ENCODE data around the gene NAPB. TPM values are rescaled to one million over a fixed set of nuclear protein-coding genes. Genes with fewer than 3 reads are reported as not detected.

The NAPB gene
- total and polyA plus RNA-seq, 7 donors: 3.9 to 22.9 (median 14.4) TPM

GRCh38 chr20:23358563-23358906 is 62.8 kb downstream of the NAPB start:
- Histone ChIP-seq H3K4me1 (peaks cover 0 to 37% (median 33%) of the 10 kb centered on the region in 4 donors), H3K36me3 (peaks cover 0 to 22% (median 7%) of the 10 kb centered on the region in 4 donors), H3K27ac (peak overlapping the region; percentile 95 to 98 (median 98)), H3K4me3 (peak overlapping the region; percentile 53 to 72 (median 64)), H3K27me3 (no peaks in the 10 kb centered on the region), H3K9me3 (no peaks in the 10 kb centered on the region)
- TF ChIP-seq EP300 (IDR thresholded peaks at IDR 0.05) (no peak), POLR2AphosphoS5 (IDR thresholded peaks at IDR 0.05) (no peak), POLR2A (IDR thresholded peaks at IDR 0.05) (no peak)
- TF ChIP-seq, protein P1, sequence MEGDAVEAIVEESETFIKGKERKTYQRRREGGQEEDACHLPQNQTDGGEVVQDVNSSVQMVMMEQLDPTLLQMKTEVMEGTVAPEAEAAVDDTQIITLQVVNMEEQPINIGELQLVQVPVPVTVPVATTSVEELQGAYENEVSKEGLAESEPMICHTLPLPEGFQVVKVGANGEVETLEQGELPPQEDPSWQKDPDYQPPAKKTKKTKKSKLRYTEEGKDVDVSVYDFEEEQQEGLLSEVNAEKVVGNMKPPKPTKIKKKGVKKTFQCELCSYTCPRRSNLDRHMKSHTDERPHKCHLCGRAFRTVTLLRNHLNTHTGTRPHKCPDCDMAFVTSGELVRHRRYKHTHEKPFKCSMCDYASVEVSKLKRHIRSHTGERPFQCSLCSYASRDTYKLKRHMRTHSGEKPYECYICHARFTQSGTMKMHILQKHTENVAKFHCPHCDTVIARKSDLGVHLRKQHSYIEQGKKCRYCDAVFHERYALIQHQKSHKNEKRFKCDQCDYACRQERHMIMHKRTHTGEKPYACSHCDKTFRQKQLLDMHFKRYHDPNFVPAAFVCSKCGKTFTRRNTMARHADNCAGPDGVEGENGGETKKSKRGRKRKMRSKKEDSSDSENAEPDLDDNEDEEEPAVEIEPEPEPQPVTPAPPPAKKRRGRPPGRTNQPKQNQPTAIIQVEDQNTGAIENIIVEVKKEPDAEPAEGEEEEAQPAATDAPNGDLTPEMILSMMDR (IDR thresholded peaks at IDR 0.05): no peak
- WGBS, 2 donors: 6 to 25% methylated on average over 6 of the region's 6 CpGs
- no peak for DNase-seq
- intact Hi-C loops (cut with DNase I): loop anchor here (10.0 kb wide), 3 partner anchors 154 to 1696 kb away; partner anchors contain the start of gene ACSS1

DNA sequence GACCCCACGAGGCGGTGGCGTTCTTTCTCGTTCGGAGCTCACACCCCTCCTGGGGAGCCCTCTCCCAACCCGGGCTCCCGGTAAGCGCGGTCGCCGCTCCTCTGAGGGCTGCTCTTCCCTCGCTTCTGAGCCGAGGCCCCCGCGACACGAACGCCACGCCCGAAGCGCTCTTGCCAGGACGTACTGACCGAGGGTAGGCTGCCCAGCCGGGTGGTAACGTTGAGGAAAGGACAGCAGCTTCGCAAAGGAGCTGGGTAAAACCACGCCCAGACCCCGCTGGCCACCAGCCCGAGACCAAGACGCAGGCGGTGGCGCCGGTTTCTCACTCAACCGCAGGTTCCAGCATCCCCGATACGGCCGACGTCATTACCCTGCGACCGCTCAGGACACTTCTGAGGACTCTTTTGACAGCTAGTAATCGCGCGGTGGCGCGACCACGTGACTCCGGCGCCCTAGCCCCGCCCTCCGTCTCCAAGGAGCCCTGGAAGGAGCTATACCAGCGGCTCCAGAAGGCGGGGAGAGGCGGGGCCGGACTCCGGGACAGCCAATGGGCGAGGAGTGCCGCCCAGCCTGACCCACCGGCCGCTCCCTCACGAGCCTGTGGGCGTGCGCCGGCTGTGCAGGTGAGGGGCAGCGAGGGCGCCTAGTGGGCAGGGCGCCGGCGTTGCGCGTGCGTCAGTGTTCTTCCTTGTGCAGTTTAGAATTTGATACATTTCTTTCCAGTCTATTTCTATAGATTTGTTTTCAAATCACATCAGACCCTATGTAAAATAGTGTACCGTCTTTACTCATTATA is 63.3 kb downstream of the NAPB start:
- intact Hi-C loops (cut with DNase I): loop anchor here (10.0 kb wide), 3 partner anchors 153 to 1697 kb away; partner anchors contain the start of gene ACSS1
- WGBS, 2 donors: 0% methylated on average over 71 of the region's 71 CpGs
- H3K36me3 ChIP-seq: peaks cover 0 to 22% (median 7%) of the 10 kb centered on the region in 4 donors
- peak; percentile 100 for DNase-seq
- H3K27me3 ChIP-seq: no peaks in the 10 kb centered on the region
- peaks cover 0 to 31% (median 27%) of the 10 kb centered on the region in 4 donors for H3K4me1 ChIP-seq
- H3K9me3 ChIP-seq: no peaks in the 10 kb centered on the region
- TF ChIP-seq, protein P1 (IDR thresholded peaks at IDR 0.05): no peak
- TF ChIP-seq EP300 (IDR thresholded peaks at IDR 0.05) (peak in 2 of 4 donors; percentile 12 to 96), POLR2A (IDR thresholded peaks at IDR 0.05) (peak; percentile 62 to 68), POLR2AphosphoS5 (IDR thresholded peaks at IDR 0.05) (peak; percentile 90 to 95 (median 91))
- H3K4me3 ChIP-seq: peak overlapping the region; percentile 53 to 72 (median 64)
- peak overlapping the region; percentile 95 to 98 (median 98) for H3K27ac ChIP-seq

- intact Hi-C loops (cut with DNase I): loop anchor here (10.0 kb wide), 3 partner anchors 151 to 1699 kb away; partner anchors contain the start of gene ACSS1
- TF ChIP-seq POLR2AphosphoS5 (IDR thresholded peaks at IDR 0.05) (no peak), POLR2A (IDR thresholded peaks at IDR 0.05) (no peak), EP300 (IDR thresholded peaks at IDR 0.05) (no peak)
- TF ChIP-seq, protein P1 (IDR thresholded peaks at IDR 0.05): no peak
- peaks cover 0 to 22% (median 7%) of the 10 kb centered on the region in 4 donors for H3K36me3 ChIP-seq
- no peaks in the 10 kb centered on the region for H3K9me3 ChIP-seq
- H3K27me3 ChIP-seq: no peaks in the 10 kb centered on the region
- 87 to 90% methylated on average over 27 of the region's 27 CpGs for WGBS, 2 donors
- no peak for DNase-seq
- H3K27ac ChIP-seq: peak overlapping the region in 3 of 4 donors; percentile 95 to 98 (median 98)
- peaks cover 0 to 40% (median 34%) of the 10 kb centered on the region in 4 donors for H3K4me1 ChIP-seq
- H3K4me3 ChIP-seq: no peak overlapping the region
These were observed 65.1 kb downstream of the NAPB start for GRCh38 chr20:23356203-23356602.

DNA sequence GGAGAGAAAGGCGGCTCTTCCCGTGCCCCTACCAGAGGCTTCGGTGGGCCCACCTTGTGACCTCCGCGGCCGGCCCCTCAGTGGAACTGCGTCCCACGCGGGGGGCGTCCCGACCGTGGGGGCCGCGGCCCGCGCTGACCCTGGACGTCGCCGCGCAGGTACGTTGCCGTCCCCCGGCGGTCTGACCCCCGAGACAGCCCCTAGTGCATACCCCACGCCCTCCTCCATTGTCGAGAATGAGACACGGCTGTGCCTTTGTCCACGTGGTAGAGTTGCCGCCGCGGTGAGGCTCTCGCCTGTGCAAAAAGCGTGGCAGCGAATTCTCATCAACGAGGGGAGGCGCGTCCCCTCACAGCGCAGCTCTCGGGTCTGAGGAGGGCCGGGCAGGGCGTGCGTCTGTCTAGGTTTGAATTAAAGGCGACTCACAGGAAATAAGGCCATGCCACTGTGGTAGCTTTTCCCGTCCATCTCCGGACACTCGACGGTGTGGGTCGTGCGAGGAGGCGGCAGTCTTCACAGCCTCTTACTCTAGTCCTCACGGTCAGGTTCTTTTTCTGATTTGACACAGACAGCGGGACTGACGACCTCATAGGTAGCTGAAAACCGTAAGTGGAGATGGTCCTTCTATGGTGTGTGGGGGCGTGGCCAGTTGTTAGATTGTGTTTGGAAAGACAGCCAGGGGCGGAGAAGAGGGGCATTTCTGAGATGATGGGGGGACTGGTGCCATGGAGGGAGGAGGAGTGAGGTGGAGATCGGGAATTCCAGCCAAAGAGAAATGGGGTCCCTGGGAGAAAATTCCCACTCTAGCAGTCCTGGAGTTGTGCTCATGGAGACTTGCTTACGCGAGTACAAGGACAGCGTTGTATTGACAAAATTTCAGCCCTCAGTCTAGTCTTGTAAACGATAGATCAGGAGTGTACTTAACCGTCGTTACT is 70.1 kb downstream of the NAPB start:
- WGBS, 2 donors: 1 to 3% methylated on average over 64 of the region's 64 CpGs
- peak overlapping the region; percentile 67 to 98 (median 82) for H3K4me3 ChIP-seq
- peaks cover 0 to 22% (median 7%) of the 10 kb centered on the region in 4 donors for H3K36me3 ChIP-seq
- peaks cover 0 to 32% (median 22%) of the 10 kb centered on the region in 4 donors for H3K4me1 ChIP-seq
- intact Hi-C loops (cut with DNase I): loop anchor here (1.0 to 10.0 kb wide), 5 partner anchors 70 to 1704 kb away; partner anchors contain the start of genes ACSS1 and NAPB
- H3K9me3 ChIP-seq: no peaks in the 10 kb centered on the region
- no peaks in the 10 kb centered on the region for H3K27me3 ChIP-seq
- TF ChIP-seq, protein P1 (IDR thresholded peaks at IDR 0.05): no peak
- TF ChIP-seq POLR2A (IDR thresholded peaks at IDR 0.05): no peak
- TF ChIP-seq POLR2AphosphoS5 (IDR thresholded peaks at IDR 0.05): peak in 2 of 4 donors; percentile 4 to 45
- DNase-seq: peak; percentile 79
- peak overlapping the region; percentile 91 to 100 (median 99) for H3K27ac ChIP-seq

Data from sigmoid colon (tissue), 7 donors.